Measurements from ENCODE around the gene FAAP20.

FAAP20 gene

GRCh38 chr1:2155147-2155598, 39.4 kb downstream of the FAAP20 start:
- Histone ChIP-seq H3F3A (ENCODE audit: insufficient read depth, low read length) (no peaks in the 10 kb centered on the region), H3K9me2 (replicated peaks; ENCODE audit: insufficient read depth, low read length) (no peaks in the 10 kb centered on the region), H3K4me3 (ENCODE audit: low read length) (no peak overlapping the region), H3K27ac (ENCODE audit: low read length) (no peak overlapping the region), H3K36me3 (replicated peaks; ENCODE audit: insufficient read depth, low read length) (no peaks in the 10 kb centered on the region), H4K20me1 (ENCODE audit: insufficient read depth, low read length) (no peaks in the 10 kb centered on the region), H3K79me2 (ENCODE audit: low read length) (no peaks in the 10 kb centered on the region), H3K4me1 (ENCODE audit: low read length) (no peaks in the 10 kb centered on the region), H2AFZ (ENCODE audit: low read length) (no peak overlapping the region), H3K4me2 (ENCODE audit: low read depth, low read length) (no peak overlapping the region), H3K27me3 (replicated peaks; ENCODE audit: insufficient read depth, low read length) (peaks cover 97% of the 10 kb centered on the region), H3K9ac (ENCODE audit: low read length) (no peak overlapping the region), H3K9me3 (replicated peaks; ENCODE audit: insufficient read depth, low read length) (no peaks in the 10 kb centered on the region)
- TF ChIP-seq EZH2phosphoT487 (IDR thresholded peaks at IDR 0.05; ENCODE audit: low read length) (no peak), EZH2 (optimal IDR thresholded peaks at IDR 0.05; ENCODE audit: low read depth, low read length) (no peak), CTCF (IDR thresholded peaks at IDR 0.05; ENCODE audit: low read length) (no peak)
- DNase-seq, result no peak

GRCh38 chr1:2154022-2154421, 40.5 kb downstream of the FAAP20 start:
- Histone ChIP-seq H3K27me3 (replicated peaks; ENCODE audit: insufficient read depth, low read length) (peaks cover 92% of the 10 kb centered on the region), H3K4me1 (ENCODE audit: low read length) (no peaks in the 10 kb centered on the region), H3K27ac (ENCODE audit: low read length) (no peak overlapping the region), H2AFZ (ENCODE audit: low read length) (no peak overlapping the region), H3K9ac (ENCODE audit: low read length) (no peak overlapping the region), H4K20me1 (ENCODE audit: insufficient read depth, low read length) (no peaks in the 10 kb centered on the region), H3K9me3 (replicated peaks; ENCODE audit: insufficient read depth, low read length) (no peaks in the 10 kb centered on the region), H3K4me2 (ENCODE audit: low read depth, low read length) (no peak overlapping the region), H3F3A (ENCODE audit: insufficient read depth, low read length) (no peaks in the 10 kb centered on the region), H3K36me3 (replicated peaks; ENCODE audit: insufficient read depth, low read length) (no peaks in the 10 kb centered on the region), H3K9me2 (replicated peaks; ENCODE audit: insufficient read depth, low read length) (no peaks in the 10 kb centered on the region), H3K79me2 (ENCODE audit: low read length) (no peaks in the 10 kb centered on the region), H3K4me3 (ENCODE audit: low read length) (no peak overlapping the region)
- TF ChIP-seq CTCF (IDR thresholded peaks at IDR 0.05; ENCODE audit: low read length) (no peak), EZH2phosphoT487 (IDR thresholded peaks at IDR 0.05; ENCODE audit: low read length) (no peak), EZH2 (optimal IDR thresholded peaks at IDR 0.05; ENCODE audit: low read depth, low read length) (no peak)
- DNase-seq, result no peak

- H4K20me1 ChIP-seq (ENCODE audit: insufficient read depth, low read length), result no peaks in the 10 kb centered on the region
- H3K4me1 ChIP-seq (ENCODE audit: low read length), result no peaks in the 10 kb centered on the region
- no peak overlapping the region for H2AFZ ChIP-seq (ENCODE audit: low read length)
- no peak for DNase-seq
- H3K36me3 ChIP-seq (replicated peaks; ENCODE audit: insufficient read depth, low read length), result no peaks in the 10 kb centered on the region
- TF ChIP-seq CTCF (IDR thresholded peaks at IDR 0.05; ENCODE audit: low read length), result no peak
- no peak for TF ChIP-seq EZH2phosphoT487 (IDR thresholded peaks at IDR 0.05; ENCODE audit: low read length)
- TF ChIP-seq EZH2 (optimal IDR thresholded peaks at IDR 0.05; ENCODE audit: low read depth, low read length), result no peak
- H3K4me3 ChIP-seq (ENCODE audit: low read length), result no peak overlapping the region
- peaks cover 87% of the 10 kb centered on the region for H3K27me3 ChIP-seq (replicated peaks; ENCODE audit: insufficient read depth, low read length)
- no peaks in the 10 kb centered on the region for H3K9me3 ChIP-seq (replicated peaks; ENCODE audit: insufficient read depth, low read length)
- no peaks in the 10 kb centered on the region for H3K79me2 ChIP-seq (ENCODE audit: low read length)
- H3K9me2 ChIP-seq (replicated peaks; ENCODE audit: insufficient read depth, low read length), result no peaks in the 10 kb centered on the region
- no peak overlapping the region for H3K4me2 ChIP-seq (ENCODE audit: low read depth, low read length)
- no peak overlapping the region for H3K9ac ChIP-seq (ENCODE audit: low read length)
- no peaks in the 10 kb centered on the region for H3F3A ChIP-seq (ENCODE audit: insufficient read depth, low read length)
- no peak overlapping the region for H3K27ac ChIP-seq (ENCODE audit: low read length)
Observed at GRCh38 chr1:2152954-2153353, 41.6 kb downstream of the FAAP20 start.
